Measurements from ENCODE around the gene MRFAP1L1.

GRCh38 chr4:6680372-6681034 lies 29.2 kb downstream of the MRFAP1L1 start:
- TF ChIP-seq CTCF (IDR thresholded peaks at IDR 0.05) (no peak), POLR2A (IDR thresholded peaks at IDR 0.05) (no peak)

Measured in heart left ventricle (tissue), 13 donors.